Adipose tissue (tissue), 3 donors: ENCODE measurements around the gene GDF7. TPM values are rescaled to one million over a fixed set of nuclear protein-coding genes. Genes with fewer than 3 reads are reported as not detected.

Source experiments
- H3K27ac ChIP-seq: one replicate; pipeline ENCODE4 v1.5.1; 2013; ENCODE audit warnings: low read depth, low read length
- WGBS, 3 donors: extraction: QIAGEN DNeasy Blood & Tissue Kit; methylation state at CpG; one replicate each; pipeline ENCODE4 v1.1.7; 2013; 5-methylcytosine and 5-hydroxymethylcytosine counted together
- polyA plus RNA-seq, 3 donors: library from polyadenylated mRNA; stranded (reverse); fragments of 200-250 nt; gene quantifications; one replicate each; pipeline ENCODE4 v1.2.3, GENCODE V29; 2013
- donor health status: healthy with polysubstance abuse.
- donor health status: Bipolar disorder and iron deficiency.
- donor health status: healthy.

GDF7 gene
- polyA plus RNA-seq, 3 donors = 0.02 to 0.09 TPM; not detected in 1

- WGBS, 3 donors = 25 to 30% (median 27%) methylated on average over 33 to 39 of the region's 39 CpGs
- no peak overlapping the region for H3K27ac ChIP-seq
These were observed 822 bp downstream of the GDF7 start for GRCh38 chr2:20667531-20668401.

- no peak overlapping the region for H3K27ac ChIP-seq
- 91 to 97% (median 97%) methylated on average over 6 of the region's 6 CpGs for WGBS, 3 donors
These were observed 1.5 kb downstream of the GDF7 start for GRCh38 chr2:20668451-20668850.

- no peak overlapping the region for H3K27ac ChIP-seq
- WGBS, 3 donors = 55 to 67% (median 66%) methylated on average over 8 of the region's 8 CpGs
These were observed 2.0 kb downstream of the GDF7 start for GRCh38 chr2:20668871-20669475.

GRCh38 chr2:20669562-20670314 is 2.8 kb downstream of the GDF7 start:
- no peak overlapping the region for H3K27ac ChIP-seq
- 21 to 50% (median 35%) methylated on average over 45 of the region's 45 CpGs for WGBS, 3 donors

- WGBS, 3 donors = 10 to 35% (median 25%) methylated on average over 77 to 83 of the region's 83 CpGs
- no peak overlapping the region for H3K27ac ChIP-seq
These were observed 3.5 kb downstream of the GDF7 start for GRCh38 chr2:20670315-20671035.

GRCh38 chr2:20671036-20671735 is 4.2 kb downstream of the GDF7 start:
- WGBS, 3 donors = 8 to 38% (median 30%) methylated on average over 43 to 60 of the region's 60 CpGs
- H3K27ac ChIP-seq = no peak overlapping the region

GRCh38 chr2:20671736-20672080 is 4.8 kb downstream of the GDF7 start:
- 10 to 32% (median 31%) methylated on average over 13 of the region's 13 CpGs for WGBS, 3 donors
- no peak overlapping the region for H3K27ac ChIP-seq

GRCh38 chr2:20672201-20672951 is 5.4 kb downstream of the GDF7 start:
- 30 to 49% (median 44%) methylated on average over 18 of the region's 18 CpGs for WGBS, 3 donors
- H3K27ac ChIP-seq = no peak overlapping the region

- H3K27ac ChIP-seq = no peak overlapping the region
- WGBS, 3 donors = 64 to 83% (median 82%) methylated on average over 5 of the region's 5 CpGs
These were observed 6.9 kb downstream of the GDF7 start for GRCh38 chr2:20673686-20674308.

GRCh38 chr2:20674309-20674965 is 7.5 kb downstream of the GDF7 start:
- WGBS, 3 donors = 70 to 78% (median 77%) methylated on average over 11 of the region's 11 CpGs
- H3K27ac ChIP-seq = no peak overlapping the region

GRCh38 chr2:20674974-20675679 is 8.2 kb downstream of the GDF7 start:
- 40 to 54% (median 41%) methylated on average over 16 of the region's 16 CpGs for WGBS, 3 donors
- H3K27ac ChIP-seq = no peak overlapping the region

GRCh38 chr2:20675701-20676352 is 8.9 kb downstream of the GDF7 start:
- 61 to 74% (median 68%) methylated on average over 6 of the region's 6 CpGs for WGBS, 3 donors
- H3K27ac ChIP-seq = no peak overlapping the region

GRCh38 chr2:20676353-20677215 is 9.6 kb downstream of the GDF7 start:
- WGBS, 3 donors = 84 to 92% (median 88%) methylated on average over 12 of the region's 12 CpGs
- H3K27ac ChIP-seq = no peak overlapping the region

- H3K27ac ChIP-seq = no peak overlapping the region
- WGBS, 3 donors = 79 to 82% (median 81%) methylated on average over 15 of the region's 15 CpGs
These were observed 10.5 kb downstream of the GDF7 start for GRCh38 chr2:20677301-20678085.
